GM12892 (cell line): ENCODE results near the gene HPCAL1.

Experiments
- POLR2A ChIP-seq: IDR thresholded peaks from 2 replicates; pipeline ENCODE4 v1.6.1; 2011; ENCODE audit warnings: low read depth, low read length, control low read depth
- POLR2AphosphoS5 ChIP-seq: IDR thresholded peaks from 2 replicates; pipeline ENCODE4 v1.6.1; 2011; ENCODE audit warnings: low read depth, low read length, control low read depth
- TAF1 ChIP-seq: IDR thresholded peaks from 2 replicates; pipeline ENCODE4 v1.6.1; 2011; ENCODE audit warnings: low read depth, mild to moderate bottlenecking, control low read depth, low read length, borderline replicate concordance

- TF ChIP-seq POLR2A (no peak), POLR2AphosphoS5 (no peak), TAF1 (no peak)
Observed at GRCh38 chr2:10266133-10266620, 36.5 kb upstream of the HPCAL1 start.
